HG02678 (cell line): ENCODE data around the gene RFX5.

Source experiments
- ATAC-seq: cut with Tn5 transposase; IDR thresholded peaks from one replicate; pipeline ENCODE4 v1.9.1; 2021; ENCODE audit warnings: mild to moderate bottlenecking, moderate library complexity; ENCODE audit not compliant: unreplicated experiment

RFX5 gene

DNA sequence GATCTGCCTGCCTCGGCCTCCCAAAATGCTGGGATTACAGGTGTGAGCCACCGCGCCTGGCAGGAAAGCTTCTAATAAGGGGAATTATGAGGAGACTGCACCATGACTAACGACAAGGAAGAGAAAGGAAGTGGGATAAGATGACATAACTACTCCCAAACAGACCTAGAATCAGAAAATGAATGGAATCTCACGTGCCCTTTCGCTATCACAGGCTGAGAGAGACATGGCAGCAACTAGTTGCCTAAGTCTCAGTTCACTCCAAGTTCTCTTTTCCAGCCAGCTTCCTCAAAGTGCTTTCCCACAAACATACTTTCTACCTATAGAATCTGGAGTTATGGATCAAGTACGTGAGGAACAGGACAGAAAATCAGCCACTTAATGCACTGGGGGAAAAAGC is 21.8 kb downstream of the RFX5 start:
- ATAC-seq, result no peak

DNA sequence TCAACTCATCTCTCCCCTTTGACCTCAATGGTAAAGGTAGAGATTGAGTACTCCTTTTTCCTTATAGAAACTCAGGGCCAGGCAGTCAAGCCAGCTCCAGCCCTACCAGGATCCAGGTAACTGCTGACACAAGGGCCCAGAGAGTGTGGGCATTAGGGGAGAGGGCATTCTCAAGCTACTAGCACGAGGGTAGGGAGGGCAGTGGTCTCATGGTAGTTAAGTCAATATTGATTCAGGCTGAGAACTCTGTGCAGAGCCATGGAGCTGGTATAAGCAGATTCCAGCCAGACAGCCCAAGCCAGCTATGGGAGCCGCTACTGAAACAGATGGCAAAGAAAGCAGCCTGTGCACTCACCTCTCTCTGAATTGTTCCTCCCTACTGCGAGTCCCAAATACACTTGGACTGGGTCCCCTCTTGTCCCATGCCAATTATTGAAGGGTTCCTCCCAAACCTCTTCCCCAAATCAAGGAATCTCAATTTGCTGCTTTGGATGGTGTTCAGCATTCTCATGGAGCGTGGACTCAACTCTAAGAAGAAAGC is 22.6 kb downstream of the RFX5 start:
- ATAC-seq, result no peak

DNA sequence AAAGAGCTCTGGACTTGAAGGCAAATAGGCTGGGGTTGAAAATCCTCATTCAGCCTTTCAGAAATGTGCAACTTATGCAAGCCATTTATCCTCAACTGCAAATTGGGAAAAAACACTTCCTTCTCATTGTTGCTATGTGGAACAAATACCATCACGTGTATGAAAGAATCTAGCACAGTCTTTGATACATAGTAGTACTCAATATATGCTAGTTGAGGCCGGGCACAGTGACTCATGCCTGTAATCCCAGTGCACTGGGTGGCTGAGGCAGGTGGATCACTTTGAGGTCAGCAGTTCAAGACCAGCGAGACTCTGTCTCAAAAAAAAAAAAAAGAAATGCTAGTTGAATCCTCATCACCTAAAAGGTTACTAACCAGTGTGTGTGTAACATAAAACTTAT is 28.1 kb downstream of the RFX5 start:
- no peak for ATAC-seq

DNA sequence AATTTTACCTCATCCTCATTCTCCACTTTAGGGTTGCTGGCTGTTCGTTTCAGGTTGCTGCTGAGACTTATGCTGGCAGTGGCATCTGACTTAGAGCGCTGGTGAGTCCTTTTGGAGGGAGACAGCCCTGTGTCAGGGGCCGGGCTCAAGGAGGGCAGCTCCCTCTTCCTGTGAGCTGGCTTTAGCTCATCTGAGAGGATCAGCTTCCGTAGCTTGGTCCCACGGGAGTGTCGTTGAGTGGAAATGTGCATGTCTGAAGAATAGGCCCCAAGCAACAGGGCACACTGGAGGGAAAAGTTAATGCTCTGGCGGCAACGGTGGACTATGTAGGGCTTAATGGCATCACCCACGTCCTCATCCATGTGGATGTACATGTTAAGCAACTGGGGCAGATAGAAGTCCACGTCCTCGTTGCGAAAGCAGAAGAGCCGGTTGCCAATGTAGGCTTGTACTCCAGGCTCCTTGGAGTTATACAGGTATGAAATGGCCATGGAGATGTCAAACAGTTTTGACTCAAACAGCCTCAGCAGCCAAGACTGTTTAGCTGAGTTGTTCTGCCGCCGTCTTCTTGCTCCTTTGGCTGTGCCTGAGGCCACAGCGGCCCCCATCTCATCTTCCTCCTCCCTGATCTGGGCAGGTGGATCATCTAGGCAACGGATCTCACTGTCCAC is 31.4 kb downstream of the RFX5 start:
- no peak for ATAC-seq

DNA sequence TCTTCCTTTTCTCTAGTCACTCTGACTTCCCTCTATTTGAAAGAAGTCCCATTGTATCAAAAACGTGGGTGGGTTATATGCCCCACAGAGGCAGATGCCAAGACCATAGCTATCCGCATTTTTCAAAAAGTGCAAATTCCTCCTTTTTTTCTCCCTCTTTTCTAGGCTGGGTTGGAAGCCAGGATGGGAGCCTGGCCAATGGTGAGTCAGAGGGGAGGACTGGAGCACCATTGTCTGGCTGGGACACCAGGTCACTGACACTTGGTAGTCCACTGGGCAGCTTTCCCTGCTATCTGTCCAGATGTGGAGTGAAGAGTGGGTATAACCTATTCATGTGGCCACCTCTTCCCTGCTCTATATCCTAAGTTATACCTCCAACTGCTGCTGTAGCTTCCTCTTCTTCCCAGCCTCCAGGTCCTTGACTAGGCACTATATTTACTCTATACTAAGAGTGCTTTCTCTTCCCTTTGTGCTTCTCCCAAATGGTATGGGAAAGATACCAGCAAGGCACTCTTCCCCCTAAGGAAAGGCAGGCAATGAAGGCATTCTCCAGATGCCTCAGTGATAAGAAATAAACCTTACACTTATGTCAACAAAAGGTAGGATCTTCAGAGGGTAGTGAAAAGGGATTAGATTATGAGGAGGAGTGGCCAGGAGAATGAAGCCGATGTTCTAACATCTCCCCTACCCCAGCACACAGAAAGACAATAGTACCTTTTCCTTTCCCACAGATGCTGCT is 32.7 kb downstream of the RFX5 start:
- no peak for ATAC-seq

DNA sequence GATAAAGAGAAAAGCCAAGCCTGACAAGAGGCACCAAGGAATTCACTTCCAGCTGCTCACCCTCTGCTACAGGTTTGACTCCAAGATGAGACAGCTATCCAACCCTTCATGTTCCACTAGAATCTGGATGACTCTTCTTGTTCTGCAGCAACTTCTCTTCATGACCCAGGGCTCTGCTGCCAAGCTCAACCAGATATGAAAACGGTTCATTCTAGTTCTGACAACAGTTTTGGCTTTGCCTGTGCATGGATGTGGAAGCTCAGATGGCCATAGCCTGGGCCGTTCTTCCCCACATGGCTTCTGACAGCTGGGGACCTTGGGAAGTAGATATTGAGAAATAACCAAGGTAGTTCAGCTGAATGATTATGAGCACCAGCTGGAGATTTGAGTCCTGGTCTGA is 33.6 kb downstream of the RFX5 start:
- no peak for ATAC-seq

DNA sequence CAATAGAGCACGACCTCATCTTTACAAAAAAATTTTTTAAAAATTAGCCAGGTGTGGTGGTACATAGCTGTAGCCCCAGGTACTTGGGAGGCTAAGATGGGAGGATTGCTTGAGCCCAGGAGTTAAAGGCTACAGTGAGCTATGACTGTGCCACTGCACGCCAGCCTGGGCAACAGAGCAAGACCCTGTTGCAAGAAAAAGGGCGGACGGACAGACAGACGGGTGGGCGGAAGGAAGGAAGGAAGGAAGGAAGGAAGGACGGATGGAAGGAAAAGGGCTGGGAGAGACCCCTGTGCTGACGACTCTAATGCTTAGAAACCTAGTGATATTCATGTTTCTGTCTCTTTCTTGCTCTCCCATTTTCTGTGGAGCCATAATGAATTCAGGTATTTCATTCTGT is 34.2 kb downstream of the RFX5 start:
- no peak for ATAC-seq

DNA sequence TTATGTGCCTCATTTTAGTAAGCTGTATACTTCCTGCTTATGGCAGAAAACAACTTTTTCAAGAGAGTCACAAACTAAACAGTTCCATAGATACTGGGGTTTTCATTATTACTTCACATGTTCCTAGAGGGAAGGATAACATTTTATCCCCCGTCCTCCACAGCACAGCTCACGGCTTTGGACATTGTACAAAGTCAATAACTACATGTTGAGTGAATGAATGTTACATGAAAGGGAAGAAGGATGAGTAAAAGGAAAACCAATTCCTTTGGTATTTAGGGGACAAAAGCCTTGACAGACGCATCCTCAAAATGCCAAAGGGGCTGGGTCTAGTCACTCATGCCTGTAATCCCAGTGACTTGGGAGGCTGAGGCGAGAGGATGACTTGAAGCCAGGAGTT is 34.6 kb downstream of the RFX5 start:
- no peak for ATAC-seq

DNA sequence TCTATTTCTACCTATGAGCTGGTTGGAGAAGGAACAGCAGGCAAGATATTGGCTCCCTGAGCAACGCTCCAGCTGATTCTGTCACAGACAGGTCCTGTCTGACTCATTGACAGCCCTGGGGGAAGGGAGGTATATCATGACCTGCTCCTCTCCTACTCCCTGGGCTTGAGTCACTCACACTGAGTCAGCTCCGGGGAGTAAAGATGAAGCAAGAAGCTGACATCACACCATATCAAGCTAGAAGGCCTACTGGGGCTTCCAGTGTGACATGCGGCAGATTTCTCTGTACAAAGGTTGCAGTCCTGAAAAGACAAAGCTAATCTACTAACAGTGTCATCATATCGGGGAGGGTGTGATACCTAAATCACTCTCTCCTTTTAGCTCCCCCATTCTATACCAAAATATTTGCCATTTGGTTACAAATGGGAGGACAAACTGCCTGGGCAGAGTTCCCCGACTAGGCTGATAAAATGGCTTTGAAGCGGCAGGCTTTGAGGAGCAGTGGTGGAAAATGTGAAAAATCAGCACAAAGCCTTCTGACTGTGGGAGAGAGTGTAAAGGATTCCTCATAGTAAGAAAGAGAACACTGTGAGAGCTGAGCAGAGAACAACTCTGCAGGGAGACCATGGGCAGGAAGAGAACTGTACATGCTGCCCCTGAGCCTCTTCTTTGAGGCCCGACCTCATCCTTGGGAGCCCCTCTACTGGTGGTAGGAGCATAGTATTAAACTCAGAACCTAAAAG is 35.3 kb downstream of the RFX5 start:
- no peak for ATAC-seq

DNA sequence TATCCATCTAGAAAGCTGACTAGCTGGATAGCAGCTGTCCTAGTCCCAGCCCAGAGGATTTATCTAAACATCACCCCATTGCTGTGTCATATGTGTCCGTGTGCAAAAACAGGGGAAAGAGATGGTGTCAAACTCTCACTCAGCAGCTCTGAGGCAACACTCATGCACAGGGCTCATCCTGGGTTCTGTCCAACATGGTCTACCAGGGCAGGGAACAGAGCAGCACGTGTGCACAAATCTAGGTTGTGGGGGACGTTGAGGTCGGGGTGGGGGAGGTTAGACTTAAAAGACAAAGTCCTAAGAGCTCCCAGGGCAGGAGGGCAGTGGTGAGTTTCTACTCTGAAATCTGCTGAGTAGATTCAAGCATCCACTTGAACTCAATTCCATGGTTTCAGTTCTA is 36.0 kb downstream of the RFX5 start:
- no peak for ATAC-seq

DNA sequence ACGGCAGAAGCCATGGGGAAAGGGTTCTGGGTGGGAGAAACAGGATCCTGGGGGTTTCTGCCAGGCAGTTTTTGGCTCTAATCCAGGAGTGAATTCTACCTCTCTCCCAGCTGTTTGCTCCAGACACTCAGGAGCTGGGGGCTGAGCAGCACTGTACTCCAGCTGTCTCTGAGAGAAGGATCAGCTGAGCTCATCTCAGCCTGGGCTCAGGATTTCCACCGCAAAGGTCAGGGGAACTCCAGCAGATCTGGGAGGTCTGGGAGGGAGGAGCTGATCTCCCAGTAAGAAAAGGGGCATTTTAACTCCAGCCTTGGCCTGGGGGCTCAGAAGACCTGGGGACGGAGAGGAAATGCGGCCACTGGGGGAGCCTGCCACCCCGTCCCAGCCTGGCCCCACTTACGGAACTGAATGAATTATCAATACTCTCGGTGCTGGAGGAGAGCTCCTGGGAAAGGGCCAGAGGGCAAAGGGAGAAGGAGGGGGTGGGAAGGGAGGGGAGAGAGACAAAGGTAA is 37.2 kb downstream of the RFX5 start:
- no peak for ATAC-seq

DNA sequence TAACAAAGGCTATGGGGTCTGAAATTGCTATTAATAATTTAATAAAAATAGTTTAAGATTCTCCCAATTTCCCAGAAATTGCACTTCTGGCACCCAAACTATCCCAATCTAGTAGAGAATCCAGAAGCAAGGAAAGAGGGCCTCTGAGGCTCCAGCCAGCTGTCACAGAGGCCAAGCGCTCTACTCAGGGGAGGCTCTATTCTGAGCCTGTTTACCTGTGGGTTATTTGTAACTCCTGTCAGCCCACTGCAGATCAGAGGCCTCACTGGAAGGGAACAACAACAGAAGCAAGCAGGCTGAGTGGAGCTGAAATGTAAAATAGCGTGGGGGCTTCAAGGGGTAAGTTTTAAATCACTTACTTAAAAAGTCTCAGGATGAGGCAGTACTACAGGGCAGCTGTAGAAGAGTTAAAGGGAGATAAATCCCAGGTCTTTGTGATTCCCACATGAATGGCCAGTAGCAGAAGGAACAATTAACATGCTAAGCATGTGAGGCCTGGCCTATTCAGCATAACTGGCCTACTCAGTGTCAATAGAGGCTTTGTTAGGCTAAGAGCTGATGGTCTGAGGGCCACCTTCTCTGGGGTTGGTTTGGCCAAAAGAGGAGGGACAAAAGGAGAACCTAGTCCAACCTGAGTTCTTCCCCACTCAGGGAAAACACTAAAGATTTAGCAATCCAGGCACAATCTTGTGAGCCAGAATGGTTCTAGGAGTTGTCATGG is 52.1 kb downstream of the RFX5 start:
- no peak for ATAC-seq

DNA sequence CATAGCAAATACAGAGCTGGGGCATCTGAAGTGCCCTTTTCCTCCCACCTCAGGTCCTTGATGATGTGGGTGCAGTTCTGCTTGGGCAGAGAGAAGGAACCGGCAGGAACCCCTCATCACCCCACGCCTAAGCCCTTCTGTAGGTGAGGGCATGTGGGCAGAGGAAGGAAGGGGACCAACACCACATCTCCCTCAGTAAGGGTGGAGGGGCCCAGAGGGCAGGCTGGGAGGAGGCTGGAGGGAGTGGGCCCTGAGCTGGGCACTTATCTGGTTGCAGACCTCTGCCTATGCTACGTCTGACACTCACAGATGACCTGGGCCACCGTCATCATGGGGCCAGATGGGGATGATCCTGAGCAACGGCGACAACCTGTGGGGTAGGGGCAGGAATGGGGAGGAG is 54.0 kb downstream of the RFX5 start:
- ATAC-seq, result no peak

DNA sequence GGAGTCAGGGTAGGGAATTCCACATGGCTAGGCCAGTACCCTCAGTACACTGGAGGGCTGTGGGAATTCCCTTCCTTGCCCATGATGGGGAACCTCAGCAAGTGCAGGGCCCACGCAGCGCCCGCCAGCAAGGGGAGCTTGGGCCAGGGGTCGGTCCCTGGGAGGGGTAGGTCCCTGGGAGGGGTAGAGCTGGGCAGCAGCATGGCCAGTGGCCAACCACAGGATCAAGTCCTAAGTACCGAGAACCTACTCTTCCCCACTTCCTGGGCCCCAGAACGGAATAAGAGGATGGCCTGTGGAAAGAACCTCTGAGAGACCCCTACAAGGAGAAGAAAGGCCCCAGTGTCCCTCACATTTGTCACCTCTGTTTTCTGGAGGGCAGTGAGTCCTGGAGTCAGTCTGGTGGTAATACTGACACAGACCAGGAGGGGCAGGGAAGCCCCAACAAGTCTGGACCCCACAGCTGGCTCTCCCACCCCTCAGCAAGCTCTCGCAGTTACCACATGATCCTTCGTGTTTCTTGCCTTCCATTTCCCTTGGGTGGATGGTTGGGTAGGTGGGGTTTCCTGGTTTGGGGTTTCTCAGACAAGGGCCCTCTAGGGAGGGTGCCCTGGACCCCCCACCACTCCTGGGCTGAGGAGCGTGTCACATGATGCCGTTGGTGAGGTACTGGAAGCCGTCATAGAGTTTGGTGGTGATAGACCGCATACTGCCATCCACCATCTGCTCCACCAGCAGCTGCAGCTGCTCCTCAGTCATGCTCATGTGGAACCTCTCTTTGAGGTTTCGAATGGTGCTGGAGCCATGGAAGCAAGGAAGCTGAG is 54.6 kb downstream of the RFX5 start:
- no peak for ATAC-seq

DNA sequence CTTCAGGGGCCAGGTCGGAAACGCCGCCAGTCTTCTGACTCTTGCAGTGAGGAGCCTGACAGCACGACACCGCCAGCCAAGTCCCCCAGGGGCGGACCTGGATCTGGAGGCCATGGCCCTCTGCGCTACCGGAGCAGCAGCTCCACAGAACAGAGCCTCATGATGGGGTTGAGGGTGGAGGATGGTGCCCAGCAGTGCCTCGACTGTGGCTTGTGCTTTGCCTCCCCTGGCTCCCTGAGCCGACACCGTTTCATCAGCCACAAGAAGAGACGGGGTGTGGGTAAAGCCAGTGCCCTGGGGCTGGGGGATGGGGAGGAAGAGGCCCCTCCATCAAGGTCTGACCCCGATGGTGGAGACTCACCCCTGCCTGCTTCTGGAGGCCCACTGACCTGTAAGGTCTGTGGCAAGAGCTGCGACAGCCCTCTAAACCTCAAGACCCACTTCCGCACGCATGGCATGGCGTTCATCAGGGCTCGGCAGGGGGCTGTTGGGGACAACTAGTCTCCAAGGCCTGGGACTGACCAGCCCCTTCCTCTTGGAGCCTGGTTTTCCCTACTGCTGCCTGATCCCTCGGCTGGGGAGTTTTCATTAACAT is 56.2 kb downstream of the RFX5 start:
- ATAC-seq, result no peak
